Kidney (tissue), 14 donors: ENCODE measurements around the gene MAP3K1. TPM values are rescaled to one million over a fixed set of nuclear protein-coding genes. Genes with fewer than 3 reads are reported as not detected.

Experiments
- DNase-seq, 5 donors: peaks; one replicate each; pipeline ENCODE4 v3.0.0-alpha.2; 2013 to 2020
- FAIRE-seq: peaks from 2 replicates; lab custom pipeline; 2012; peaks lifted over from hg19 to GRCh38; lab: Jason Lieb, UNC
- H3K27ac ChIP-seq, 2 donors: one replicate each; pipeline ENCODE4 v1.7.0; 2013; ENCODE audit warnings: low read depth in 2 of 2, low read length in 2 of 2, inconsistent platforms in 1 of 2
- H3K27me3 ChIP-seq: one replicate; pipeline ENCODE4 v1.7.1; 2013; ENCODE audit warnings: low read length, inconsistent platforms; ENCODE audit not compliant: control insufficient read depth, insufficient read depth
- H3K36me3 ChIP-seq, 3 donors: one replicate each; pipeline versions ENCODE4 v1.7.0 to v1.7.1; 2013; ENCODE audit warnings: low read length in 3 of 3, control low read depth in 1 of 3, inconsistent platforms in 1 of 3; ENCODE audit not compliant: insufficient read depth in 3 of 3, control insufficient read depth in 2 of 3
- H3K4me1 ChIP-seq, 3 donors: one replicate each; pipeline versions ENCODE4 v1.7.0 to v1.7.1; 2013; ENCODE audit warnings: low read length in 3 of 3, inconsistent platforms in 1 of 3, low read depth in 1 of 3; ENCODE audit not compliant: control insufficient read depth in 2 of 3, insufficient read depth in 2 of 3
- H3K4me3 ChIP-seq, 3 donors: one replicate each; pipeline versions ENCODE4 v1.7.0 to v1.8.1; 2013; ENCODE audit warnings: low read length in 3 of 3, control low read depth in 1 of 3, inconsistent platforms in 1 of 3
- H3K9ac ChIP-seq, 3 donors: one replicate each; pipeline versions ENCODE4 v1.7.0 to v1.7.1; 2013; ENCODE audit warnings: low read length in 3 of 3, control low read depth in 1 of 3, inconsistent platforms in 1 of 3
- H3K9me3 ChIP-seq, 3 donors: one replicate each; pipeline versions ENCODE4 v1.7.0 to v1.7.1; 2013; ENCODE audit warnings: low read length in 3 of 3, control low read depth in 1 of 3, inconsistent platforms in 1 of 3; ENCODE audit not compliant: control insufficient read depth in 2 of 3, insufficient read depth in 1 of 3
- intact Hi-C: fragments of 100-400 bp; cut with DNase I; formaldehyde crosslinking; loops from one replicate; pipeline ENCODE4 v1.11.1; 2022
- polyA plus RNA-seq: library from polyadenylated mRNA; stranded (reverse); fragments of 350-450 nt; fragmentation: Illumina TruSeq; extraction: RNeasy Lipid Tissue Mini Kit (QIAGEN cat#74804); gene quantifications from one replicate; pipeline ENCODE4 v1.2.3, GENCODE V29; 2014; ENCODE audit warnings: low read depth, low replicate concordance; ENCODE audit not compliant: insufficient read depth
- total RNA-seq: library from RNA; stranded (reverse); fragmentation: NEBNext Ultra II Directional; extraction: Animal tissue kit (Norgen Biotek cat#: 25700); gene quantifications from one replicate; pipeline ENCODE4 v1.2.1, GENCODE V29; 2021
- TF ChIP-seq, protein P1 (sequence below): IDR thresholded peaks from 3 replicates; pipeline ENCODE4 v1.5.1; 2012; ENCODE audit warnings: mild to moderate bottlenecking, moderate library complexity, borderline replicate concordance; ENCODE audit not compliant: insufficient read depth; ENCODE audit errors: extremely low read depth
- donor health status: control.
- donor health status: control.
- donor health status: control.
- donor health status: control.
- donor health status: control.
- donor health status: DM: yes; HTN: yes; CAD: no.
- donor health status: Normal renal cell carcinoma (clear cell type).

The MAP3K1 gene
- total and polyA plus RNA-seq, 2 donors from 2014 or later = 8.1 to 64.0 TPM

DNA sequence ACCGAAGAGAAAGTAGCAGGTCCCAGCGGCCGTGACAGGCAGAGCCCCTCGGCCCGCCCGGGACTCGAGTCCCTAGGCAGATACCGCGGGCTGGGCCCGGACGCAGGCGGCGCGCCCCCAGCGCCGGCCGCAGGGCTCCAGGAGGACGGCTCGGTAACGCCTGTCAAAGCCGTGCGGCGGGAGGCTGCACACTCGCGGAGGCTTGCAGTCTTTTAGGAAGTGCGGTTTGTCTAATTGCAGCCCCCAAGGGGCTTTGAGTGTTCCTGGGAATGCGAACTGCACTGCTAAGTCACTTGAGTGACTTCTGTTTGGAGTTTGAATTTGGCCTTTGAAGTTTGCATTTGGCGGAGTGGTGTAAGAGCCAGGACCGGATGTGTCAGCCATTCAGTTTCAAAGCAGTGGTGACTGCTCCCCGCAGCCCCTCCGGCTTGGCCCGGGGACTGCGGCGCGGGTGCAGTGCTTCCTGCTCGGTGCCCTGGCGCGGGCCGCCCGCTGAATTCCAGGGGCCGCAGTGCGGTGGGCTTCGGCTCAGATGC lies 1.3 kb downstream of the MAP3K1 start:
- DNase-seq = peak; percentile 70 to 83 (median 81)
- Histone ChIP-seq H3K9me3 (no peaks in the 10 kb centered on the region), H3K36me3 (no peaks in the 10 kb centered on the region), H3K27ac (peak overlapping the region; percentile 80 to 90), H3K9ac (peak overlapping the region; percentile 53 to 85 (median 81)), H3K27me3 (no peaks in the 10 kb centered on the region), H3K4me3 (peak overlapping the region; percentile 80 to 95 (median 94)), H3K4me1 (peaks cover 4 to 18% (median 5%) of the 10 kb centered on the region in 3 donors)
- TF ChIP-seq, protein P1, sequence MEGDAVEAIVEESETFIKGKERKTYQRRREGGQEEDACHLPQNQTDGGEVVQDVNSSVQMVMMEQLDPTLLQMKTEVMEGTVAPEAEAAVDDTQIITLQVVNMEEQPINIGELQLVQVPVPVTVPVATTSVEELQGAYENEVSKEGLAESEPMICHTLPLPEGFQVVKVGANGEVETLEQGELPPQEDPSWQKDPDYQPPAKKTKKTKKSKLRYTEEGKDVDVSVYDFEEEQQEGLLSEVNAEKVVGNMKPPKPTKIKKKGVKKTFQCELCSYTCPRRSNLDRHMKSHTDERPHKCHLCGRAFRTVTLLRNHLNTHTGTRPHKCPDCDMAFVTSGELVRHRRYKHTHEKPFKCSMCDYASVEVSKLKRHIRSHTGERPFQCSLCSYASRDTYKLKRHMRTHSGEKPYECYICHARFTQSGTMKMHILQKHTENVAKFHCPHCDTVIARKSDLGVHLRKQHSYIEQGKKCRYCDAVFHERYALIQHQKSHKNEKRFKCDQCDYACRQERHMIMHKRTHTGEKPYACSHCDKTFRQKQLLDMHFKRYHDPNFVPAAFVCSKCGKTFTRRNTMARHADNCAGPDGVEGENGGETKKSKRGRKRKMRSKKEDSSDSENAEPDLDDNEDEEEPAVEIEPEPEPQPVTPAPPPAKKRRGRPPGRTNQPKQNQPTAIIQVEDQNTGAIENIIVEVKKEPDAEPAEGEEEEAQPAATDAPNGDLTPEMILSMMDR = no peak
- no peak for FAIRE-seq
- intact Hi-C loops = no loop called here

DNA sequence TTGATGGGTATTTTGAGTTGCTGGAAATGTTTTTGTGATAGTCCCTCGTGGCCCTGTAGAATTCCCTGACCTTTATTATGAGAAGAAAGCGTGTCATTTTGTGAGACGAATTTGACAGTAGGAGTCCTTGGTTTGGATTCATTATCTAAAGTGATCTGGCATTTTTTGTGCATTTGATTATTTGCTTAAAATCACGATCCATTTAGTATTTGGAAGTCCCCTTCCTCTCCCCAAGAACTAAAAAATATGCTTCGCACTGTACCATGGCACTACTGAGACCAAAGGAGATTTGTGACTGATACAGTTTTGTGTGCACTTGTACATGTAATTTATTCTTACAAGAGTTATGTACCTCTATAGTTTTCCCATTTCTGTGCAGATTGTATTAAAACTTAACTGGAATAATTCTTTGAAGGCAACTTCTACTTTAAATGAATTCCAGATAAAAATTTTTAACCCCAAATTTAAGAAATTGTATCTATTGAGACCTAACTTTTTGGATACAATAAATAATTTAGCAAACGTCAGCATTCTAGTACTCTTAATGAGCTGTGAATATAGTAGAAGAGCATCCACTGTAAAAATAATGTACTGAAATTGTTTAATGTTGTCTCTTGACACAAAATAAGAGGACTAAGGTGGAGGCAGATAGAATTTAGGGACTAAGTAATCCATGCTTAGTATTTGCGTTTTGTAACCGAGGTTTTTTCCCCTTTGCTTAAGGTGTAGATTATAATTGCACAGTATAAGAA lies 2.1 kb downstream of the MAP3K1 start:
- Histone ChIP-seq H3K9ac (peak overlapping the region; percentile 53 to 85 (median 81)), H3K9me3 (no peaks in the 10 kb centered on the region), H3K27ac (peak overlapping the region; percentile 80 to 90), H3K27me3 (no peaks in the 10 kb centered on the region), H3K36me3 (no peaks in the 10 kb centered on the region), H3K4me1 (peaks cover 4 to 20% (median 5%) of the 10 kb centered on the region in 3 donors), H3K4me3 (peak overlapping the region; percentile 80 to 95 (median 94))
- intact Hi-C loops = no loop called here
- TF ChIP-seq, protein P1 = no peak
- FAIRE-seq = no peak
- DNase-seq = peak in 2 of 5 donors; percentile 44 to 61

DNA sequence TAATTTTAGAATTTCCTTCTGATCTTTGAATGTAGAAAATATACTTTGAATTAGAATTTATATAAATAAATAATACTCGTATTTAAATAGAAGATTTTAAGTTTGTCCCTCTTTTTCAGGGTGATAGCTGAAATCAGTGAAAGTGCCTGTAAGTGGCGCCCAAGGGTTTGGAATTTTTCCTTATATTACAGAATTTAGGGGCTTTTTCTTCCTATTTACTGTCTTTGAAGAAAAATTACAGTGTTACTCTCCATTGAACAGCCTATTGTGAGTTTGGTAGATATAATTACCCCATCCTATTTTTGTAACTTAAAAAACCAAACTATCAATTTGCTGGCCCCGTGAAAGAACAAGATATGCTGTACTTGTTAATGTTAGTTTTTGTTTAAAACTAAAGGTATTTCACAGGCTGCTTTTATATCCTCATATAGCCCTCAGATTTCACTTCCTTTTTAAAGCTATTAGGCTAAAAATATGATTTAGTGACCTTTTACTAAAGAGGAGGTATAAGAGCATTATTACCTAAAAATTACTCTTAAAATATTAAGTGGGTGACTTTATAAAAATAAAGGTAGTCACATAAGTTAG lies 3.2 kb downstream of the MAP3K1 start:
- Histone ChIP-seq H3K4me1 (peaks cover 3 to 25% (median 10%) of the 10 kb centered on the region in 3 donors), H3K9ac (peak overlapping the region; percentile 22 to 81 (median 37)), H3K36me3 (no peaks in the 10 kb centered on the region), H3K4me3 (peak overlapping the region; percentile 37 to 55 (median 50)), H3K27ac (peak overlapping the region in 1 of 2 donors; percentile 29), H3K27me3 (no peaks in the 10 kb centered on the region), H3K9me3 (no peaks in the 10 kb centered on the region)
- FAIRE-seq = peak; percentile 45
- TF ChIP-seq, protein P1 = no peak
- intact Hi-C loops = no loop called here
- DNase-seq = peak in 2 of 5 donors; percentile 48 to 68
